Adipocyte (in vitro differentiated cells): ENCODE results near the gene TMED1.
"Not testable (repeated sequence)": the region's sequence is repeated elsewhere in the genome, so short reads cannot be mapped to it uniquely, and the experiment has no call there.

Source experiments
- DNase-seq: peaks from one replicate; pipeline ENCODE4 v3.0.0-alpha.2; 2015; ENCODE audit warnings: low read depth
- H3K27me3 ChIP-seq: replicated peaks from 2 replicates; pipeline ENCODE4 v1.7.0; 2013; ENCODE audit warnings: mild to moderate bottlenecking, low read length, moderate library complexity; ENCODE audit not compliant: control insufficient read depth, insufficient read depth
- H3K36me3 ChIP-seq: 2 replicates; pipeline ENCODE4 v1.7.0; 2013; ENCODE audit warnings: low read length, mild to moderate bottlenecking, moderate library complexity; ENCODE audit not compliant: control insufficient read depth, insufficient read depth, severe bottlenecking
- H3K4me1 ChIP-seq: 2 replicates; pipeline ENCODE4 v1.7.0; 2013; ENCODE audit warnings: mild to moderate bottlenecking, low read length, moderate library complexity; ENCODE audit not compliant: control insufficient read depth, insufficient read depth
- H3K4me3 ChIP-seq: 2 replicates; pipeline ENCODE4 v1.7.0; 2013; ENCODE audit warnings: mild to moderate bottlenecking, low read length, moderate library complexity
- H3K9ac ChIP-seq: 2 replicates; pipeline ENCODE4 v1.7.0; 2013; ENCODE audit warnings: mild to moderate bottlenecking, low read length, moderate library complexity
- H3K9me3 ChIP-seq: 2 replicates; pipeline ENCODE4 v1.7.0; 2013; ENCODE audit warnings: mild to moderate bottlenecking, low read length, moderate library complexity; ENCODE audit not compliant: control insufficient read depth

Gene TMED1, protein sequence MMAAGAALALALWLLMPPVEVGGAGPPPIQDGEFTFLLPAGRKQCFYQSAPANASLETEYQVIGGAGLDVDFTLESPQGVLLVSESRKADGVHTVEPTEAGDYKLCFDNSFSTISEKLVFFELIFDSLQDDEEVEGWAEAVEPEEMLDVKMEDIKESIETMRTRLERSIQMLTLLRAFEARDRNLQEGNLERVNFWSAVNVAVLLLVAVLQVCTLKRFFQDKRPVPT

DNA sequence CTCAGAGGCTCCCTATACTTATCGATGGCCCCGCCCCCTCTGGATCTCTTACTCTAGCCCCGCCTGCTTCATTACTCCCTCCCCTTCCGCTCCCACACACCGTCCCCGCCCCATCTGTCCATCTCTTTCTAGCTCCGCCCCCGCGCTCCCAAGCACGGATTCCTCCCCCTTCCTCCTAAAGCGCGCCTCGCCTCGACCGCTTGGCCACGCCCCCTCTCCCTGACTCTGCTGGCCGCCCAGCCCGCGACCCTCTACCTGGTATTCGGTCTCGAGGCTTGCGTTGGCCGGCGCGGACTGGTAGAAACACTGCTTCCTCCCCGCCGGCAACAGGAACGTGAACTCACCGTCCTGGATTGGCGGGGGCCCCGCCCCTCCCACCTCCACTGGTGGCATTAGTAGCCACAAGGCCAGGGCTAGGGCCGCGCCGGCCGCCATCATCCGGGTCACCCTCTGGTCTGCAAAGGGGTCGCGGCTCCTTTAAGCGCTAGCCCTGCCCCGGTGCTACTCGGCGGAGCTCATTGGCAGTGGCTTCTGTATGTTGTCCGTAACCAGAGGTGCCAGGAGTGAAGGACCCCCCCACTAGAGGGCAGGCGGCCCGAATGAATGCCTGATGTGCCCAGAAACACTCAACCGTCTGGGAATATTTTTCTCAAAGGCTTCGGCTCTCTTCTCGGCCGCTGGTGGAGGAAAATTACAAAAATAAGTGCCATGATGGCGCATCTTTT, at the start of gene TMED1:
TSS of gene TMED1 (minus strand) at position 459 of the 725 bp plus-strand sequence. CDS start at position 438, 21 bp downstream.
- H3K9ac ChIP-seq, result peak within 1 kb of the TSS; percentile 99
- H3K27me3 ChIP-seq, result no peaks in the 10 kb centered on the region
- H3K4me3 ChIP-seq, result peak within 1 kb of the TSS; percentile 86
- H3K9me3 ChIP-seq, result no peaks in the 10 kb centered on the region
- peaks cover 25% of the 10 kb centered on the region for H3K36me3 ChIP-seq
- peaks cover 15% of the 10 kb centered on the region for H3K4me1 ChIP-seq
- DNase-seq, result peak; percentile 100

DNA sequence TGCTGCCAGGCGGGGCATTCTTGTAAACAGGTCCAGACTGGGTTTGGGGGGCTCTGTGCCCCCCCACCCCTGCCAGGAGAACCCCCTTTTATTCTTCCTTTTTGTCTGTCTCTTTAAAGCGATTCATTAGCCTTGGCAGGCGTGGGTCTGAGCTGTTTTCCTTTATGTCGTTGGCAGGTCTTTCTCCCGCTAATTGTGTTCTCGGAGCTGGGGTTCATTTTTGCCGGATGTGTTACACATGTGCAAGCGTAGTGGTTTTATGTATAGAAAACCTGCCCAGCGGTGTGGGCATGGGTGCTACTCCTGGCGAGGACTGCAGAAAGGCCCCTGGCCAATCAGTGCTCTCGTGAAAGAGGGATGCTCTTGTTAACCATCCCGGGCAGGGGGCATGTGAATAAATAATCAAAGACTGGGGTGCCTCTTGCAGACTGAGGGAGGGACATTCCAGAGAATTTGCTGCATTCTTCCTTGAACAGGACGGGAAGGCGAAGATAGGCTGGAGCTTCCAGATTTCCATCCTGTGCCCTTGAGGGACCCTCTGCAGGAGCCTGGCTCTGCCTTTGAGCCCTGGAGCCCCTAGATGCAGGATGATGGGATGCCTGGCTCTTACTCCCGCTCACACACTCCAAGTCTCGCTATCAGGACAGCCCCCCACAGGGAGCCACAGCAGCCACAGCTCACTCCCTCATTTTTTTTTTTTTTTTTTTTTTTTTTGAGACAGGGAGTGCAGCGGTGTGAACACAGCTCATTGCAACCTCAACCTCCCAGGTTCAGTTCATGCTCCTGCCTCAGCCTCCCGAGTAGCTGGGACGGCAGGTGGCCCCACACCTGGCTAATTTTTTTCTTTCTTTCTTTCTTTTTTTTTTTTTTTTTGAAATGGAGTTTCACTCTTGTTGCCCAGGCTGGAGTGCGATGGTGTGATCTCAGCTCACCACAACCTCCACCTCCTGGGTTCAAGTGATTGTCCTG, 49.5 kb upstream of the TMED1 start:
- peak; percentile 51 for DNase-seq
- no peaks in the 10 kb centered on the region for H3K36me3 ChIP-seq
- no peaks in the 10 kb centered on the region for H3K9me3 ChIP-seq
- H3K4me3 ChIP-seq, result no peak overlapping the region
- no peaks in the 10 kb centered on the region for H3K27me3 ChIP-seq
- no peak overlapping the region for H3K9ac ChIP-seq
- peaks cover 10% of the 10 kb centered on the region for H3K4me1 ChIP-seq

DNA sequence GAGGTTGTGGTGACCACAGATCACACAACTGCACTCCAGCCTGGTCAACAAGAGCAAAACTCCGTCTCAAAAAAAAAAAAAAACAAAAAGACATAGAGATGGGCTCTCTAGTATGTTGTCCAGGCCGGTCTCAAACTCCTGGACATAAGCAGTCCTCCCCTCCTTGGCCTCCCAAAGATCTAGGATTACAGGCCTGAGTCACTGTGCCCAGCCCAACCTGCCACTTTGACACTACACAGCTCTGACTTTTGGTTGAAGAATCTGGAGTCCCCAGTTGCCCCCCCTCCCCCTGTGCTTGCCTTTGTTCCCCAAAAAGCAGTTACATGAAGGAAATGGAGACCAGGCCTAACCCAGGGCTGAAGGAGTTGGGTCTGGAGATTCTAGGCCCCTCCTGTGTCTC, 48.3 kb upstream of the TMED1 start:
- DNase-seq, result peak; percentile 95

DNA sequence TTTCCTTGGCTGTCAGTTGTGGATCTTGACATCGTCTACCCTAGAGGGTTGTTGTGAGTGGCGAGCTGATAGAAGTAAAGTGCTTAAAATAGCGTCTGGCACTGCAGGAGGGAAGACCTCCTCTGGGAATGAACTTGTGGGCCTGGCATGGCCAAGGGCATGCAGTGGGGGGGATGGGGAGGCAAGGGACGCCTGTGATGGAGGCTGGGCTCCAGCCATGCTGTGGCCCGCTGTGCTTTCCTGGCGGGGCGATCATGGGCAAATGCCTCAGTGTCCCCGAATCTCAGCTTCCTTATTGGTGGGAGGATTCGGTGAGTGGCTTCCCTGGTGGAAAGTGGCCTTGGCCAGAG, 46.1 kb upstream of the TMED1 start:
- Histone ChIP-seq H3K4me1 (peaks cover 16% of the 10 kb centered on the region), H3K36me3 (no peaks in the 10 kb centered on the region), H3K9ac (no peak overlapping the region), H3K4me3 (no peak overlapping the region), H3K27me3 (no peaks in the 10 kb centered on the region), H3K9me3 (no peaks in the 10 kb centered on the region)
- DNase-seq, result no peak

More for the DNA sequence above, 48.3 kb upstream of the TMED1 start:
- peaks cover 10% of the 10 kb centered on the region for H3K4me1 ChIP-seq
- H3K36me3 ChIP-seq, result no peaks in the 10 kb centered on the region
- H3K9me3 ChIP-seq, result no peaks in the 10 kb centered on the region
- no peak overlapping the region for H3K9ac ChIP-seq
- H3K27me3 ChIP-seq, result no peaks in the 10 kb centered on the region
- no peak overlapping the region for H3K4me3 ChIP-seq

DNA sequence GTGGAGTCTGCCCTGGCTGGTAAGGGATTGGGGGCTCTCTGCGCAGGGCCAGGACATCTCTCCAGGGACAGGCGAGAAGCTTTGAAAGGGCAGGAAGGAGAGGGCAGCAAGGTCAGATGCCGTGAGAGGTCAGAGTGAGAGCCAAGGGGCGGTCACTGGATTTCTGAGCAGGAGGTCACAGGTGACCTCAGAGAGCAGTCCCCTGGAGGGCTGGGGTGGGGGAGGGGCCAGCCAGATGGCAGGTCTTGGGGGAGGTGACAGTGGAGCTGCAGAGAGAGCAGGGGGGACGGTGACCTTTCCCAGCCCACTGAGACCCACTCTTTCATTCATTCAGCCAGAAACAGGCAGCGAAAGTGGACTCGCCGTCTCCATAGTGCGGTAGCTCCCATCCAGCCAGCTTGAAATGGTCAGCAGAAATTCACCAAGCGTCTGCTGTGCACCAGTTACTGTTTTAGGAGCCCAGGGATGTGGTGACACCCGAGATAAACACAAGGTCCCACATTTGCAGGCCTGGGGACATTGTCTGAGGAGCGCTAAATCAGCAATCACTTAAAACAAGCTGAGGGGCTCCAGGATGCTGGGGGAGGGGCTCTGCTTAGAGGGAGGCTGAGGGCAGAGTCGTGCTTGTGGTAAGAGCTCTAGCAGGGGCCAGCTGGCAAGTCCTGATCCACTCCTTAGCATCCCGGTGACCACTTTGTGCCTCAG, 45.5 kb upstream of the TMED1 start:
- Histone ChIP-seq H3K27me3 (no peaks in the 10 kb centered on the region), H3K9ac (no peak overlapping the region), H3K4me3 (no peak overlapping the region), H3K4me1 (peaks cover 17% of the 10 kb centered on the region), H3K9me3 (no peaks in the 10 kb centered on the region), H3K36me3 (no peaks in the 10 kb centered on the region)
- DNase-seq, result no peak

DNA sequence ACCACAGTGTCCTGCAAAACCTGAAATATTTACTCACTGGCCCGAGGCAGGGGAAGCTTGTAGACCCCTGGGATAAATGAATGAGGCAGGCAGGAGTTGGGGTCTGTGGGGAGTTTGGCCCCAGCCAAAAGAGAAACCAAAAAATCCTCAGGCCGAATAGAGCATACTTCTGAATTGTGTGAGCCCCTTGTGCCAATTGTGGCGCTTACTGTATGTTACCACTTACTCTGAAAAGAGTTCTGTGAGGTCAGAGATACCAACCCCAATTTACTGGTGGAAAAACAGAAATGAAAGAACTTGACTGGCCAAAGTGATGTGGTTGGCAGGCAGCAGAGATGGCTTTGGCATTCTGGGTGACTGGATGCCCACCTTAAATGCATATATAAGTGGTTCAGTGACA, 42.2 kb upstream of the TMED1 start:
- Histone ChIP-seq H3K4me1 (peaks cover 21% of the 10 kb centered on the region), H3K36me3 (no peaks in the 10 kb centered on the region), H3K9me3 (no peaks in the 10 kb centered on the region), H3K4me3 (no peak overlapping the region), H3K9ac (peak overlapping the region; percentile 18), H3K27me3 (no peaks in the 10 kb centered on the region)
- no peak for DNase-seq

DNA sequence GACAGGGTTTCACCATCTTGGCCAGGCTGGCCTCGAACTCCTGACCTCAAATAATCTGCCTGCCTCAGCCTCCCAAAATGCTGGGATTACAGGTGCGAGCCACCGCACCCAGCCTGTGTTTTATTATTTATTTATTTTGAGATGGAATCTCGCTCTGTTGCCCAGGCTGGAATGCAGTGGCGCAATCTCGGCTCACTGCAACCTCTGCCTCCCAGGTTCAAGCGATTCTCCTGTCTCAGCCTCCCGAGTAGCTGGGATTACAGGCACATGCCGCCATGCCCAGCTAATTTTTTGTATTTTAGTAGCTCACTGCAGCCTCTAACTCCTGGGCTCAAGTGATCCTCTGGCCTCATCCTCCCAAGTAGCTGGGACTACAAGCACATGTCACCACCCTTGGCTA, 41.6 kb upstream of the TMED1 start:
- H3K9me3 ChIP-seq, H3K27me3 ChIP-seq, H3K9ac ChIP-seq, H3K4me3 ChIP-seq, H3K36me3 ChIP-seq, DNase-seq: not testable (repeated sequence)
- H3K4me1 ChIP-seq, result peaks cover 28% of the 10 kb centered on the region

DNA sequence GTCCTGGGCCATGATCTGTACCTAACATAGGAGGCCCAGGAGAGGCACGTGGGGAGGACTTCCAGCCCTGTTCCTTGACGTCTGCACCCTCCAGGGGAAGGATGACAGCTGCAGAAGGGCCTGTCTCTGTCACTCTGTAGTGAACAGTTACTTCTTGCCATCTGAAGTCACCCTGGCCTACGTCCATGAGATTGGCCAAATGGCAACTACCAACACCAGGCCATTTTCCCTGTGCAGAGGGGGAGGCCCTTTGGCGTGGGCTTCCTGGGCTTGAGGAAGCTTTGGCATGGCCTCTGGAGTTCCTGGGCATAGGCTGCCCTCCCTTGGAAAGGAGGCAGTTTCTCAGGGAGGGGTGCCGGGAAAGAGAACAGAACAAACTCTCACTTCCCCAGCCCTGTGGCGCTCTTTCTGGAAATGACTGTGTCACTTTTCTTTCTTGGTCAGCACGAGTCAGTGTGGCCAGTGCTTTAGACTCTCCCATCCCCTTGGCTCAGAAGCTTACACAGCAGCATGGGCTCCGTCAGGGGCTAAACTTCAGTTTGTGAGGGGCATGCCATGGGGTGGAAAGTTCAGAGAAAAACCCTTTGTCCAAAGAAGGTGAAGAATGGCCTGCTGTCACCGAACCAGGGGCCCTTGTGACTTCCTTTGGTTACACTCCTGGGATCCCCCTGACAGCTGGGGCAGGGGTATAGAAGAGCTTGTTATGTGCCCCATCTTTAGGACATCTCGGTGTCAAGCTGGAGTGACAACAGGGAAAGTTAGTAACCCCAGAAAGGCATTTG, 40.6 kb upstream of the TMED1 start:
- H3K9ac ChIP-seq, result no peak overlapping the region
- H3K4me1 ChIP-seq, result peaks cover 23% of the 10 kb centered on the region
- no peaks in the 10 kb centered on the region for H3K9me3 ChIP-seq
- DNase-seq, result no peak
- H3K36me3 ChIP-seq, result no peaks in the 10 kb centered on the region
- H3K27me3 ChIP-seq, result no peaks in the 10 kb centered on the region
- no peak overlapping the region for H3K4me3 ChIP-seq

DNA sequence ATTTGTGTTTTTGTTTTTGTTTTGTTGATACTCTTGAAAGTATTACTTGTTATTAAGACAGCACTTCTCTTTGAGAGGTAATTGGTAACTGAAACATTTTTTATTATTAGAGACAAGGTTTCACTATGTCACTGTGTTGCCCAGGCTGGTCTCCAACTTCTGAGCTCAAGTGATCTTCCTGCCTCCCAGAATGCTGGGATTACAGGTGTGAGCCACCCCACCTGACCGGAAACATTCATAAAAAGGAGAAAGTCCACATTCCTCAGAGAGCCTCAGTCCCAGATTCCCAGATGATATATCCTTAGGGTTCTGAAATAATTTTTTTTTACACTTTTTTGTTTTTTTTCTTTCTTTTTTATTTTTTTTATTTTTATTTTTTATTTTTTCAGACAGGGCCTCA, 38.0 kb upstream of the TMED1 start:
- H3K36me3 ChIP-seq, result no peaks in the 10 kb centered on the region
- H3K9me3 ChIP-seq, result no peaks in the 10 kb centered on the region
- H3K4me1 ChIP-seq, result peaks cover 24% of the 10 kb centered on the region
- H3K27me3 ChIP-seq, result no peaks in the 10 kb centered on the region
- H3K4me3 ChIP-seq, result no peak overlapping the region
- DNase-seq, result no peak
- H3K9ac ChIP-seq, result no peak overlapping the region

DNA sequence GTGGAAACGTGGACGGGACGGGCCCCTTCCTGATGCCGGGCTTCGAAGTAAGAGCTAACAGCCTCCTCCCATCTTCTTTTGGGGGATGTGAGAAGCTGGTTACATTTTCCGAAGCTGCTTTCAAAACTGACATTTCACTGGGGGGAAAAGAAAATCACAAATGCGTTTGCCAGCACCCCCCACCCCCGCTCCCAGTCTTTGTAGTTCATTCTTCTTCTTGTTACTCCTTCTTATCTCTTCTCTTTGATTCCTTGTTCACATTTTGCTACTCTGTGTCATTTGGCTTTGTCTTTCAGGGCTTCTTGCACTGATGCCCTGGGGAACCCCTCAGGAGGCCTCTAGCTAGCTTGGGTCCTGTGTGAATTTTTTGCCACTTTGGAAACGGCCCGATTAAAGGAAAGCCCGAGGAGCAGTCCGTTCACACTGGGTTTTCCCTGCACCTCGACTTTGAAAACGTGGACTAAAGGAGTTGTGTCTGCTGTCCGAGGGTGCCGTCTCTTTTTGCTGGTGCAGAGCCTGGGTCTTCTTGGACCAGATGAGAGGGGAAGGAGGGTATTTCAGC, 36.6 kb upstream of the TMED1 start:
- peak; percentile 52 for DNase-seq
- no peaks in the 10 kb centered on the region for H3K27me3 ChIP-seq
- peaks cover 18% of the 10 kb centered on the region for H3K4me1 ChIP-seq

More for the DNA sequence above, 36.6 kb upstream of the TMED1 start:
- Histone ChIP-seq H3K36me3 (no peaks in the 10 kb centered on the region), H3K9ac (peak overlapping the region; percentile 87), H3K9me3 (no peaks in the 10 kb centered on the region), H3K4me3 (peak overlapping the region; percentile 88)
